HCT116 (cell line): Measurements from ENCODE around the gene PGM2. TPM values are rescaled to one million over a fixed set of nuclear protein-coding genes. Genes with fewer than 3 reads are reported as not detected.

ENCODE experiments used
- ATAC-seq: fragments of 200-7000 bp; cut with Tn5 transposase; 2 replicates; pipeline ENCODE4 v1.9.1; 2020; ENCODE audit warnings: mild to moderate bottlenecking, moderate library complexity
- BruUV-seq: library from RNA; stranded (reverse); fragments of 400-500 nt; replicated peaks from 2 replicates; lab custom pipeline; 2021; lab: Mats Ljungman, UMichigan
- CTCF ChIA-PET: fragments of 300-600 bp; sonication (Branson Sonifier 250); formaldehyde crosslinking; loops from one replicate; lab custom pipeline; 2021; ENCODE audit warnings: antibody characterized with exemption; lab: Charles Lee
- POLR2A ChIA-PET: fragments of 300-600, 350-600 bp; sonication (Branson Sonifier 250); formaldehyde crosslinking; loops from one replicate; lab custom pipeline; 2021; ENCODE audit warnings: antibody characterized with exemption; lab: Charles Lee
- RAD21 ChIA-PET, 2 experiments: fragments of 300-600 bp; sonication (Branson Sonifier 250); formaldehyde crosslinking; loops; one replicate each; lab custom pipeline; 2023; ENCODE audit warnings: low total read pairs in 2 of 2; ENCODE audit not compliant: uncharacterized antibody in 2 of 2, unreplicated experiment in 2 of 2, low non-redundant PET in 1 of 2; lab: Charles Lee
- DNase-seq: peaks from one replicate; pipeline ENCODE4 v3.0.0-alpha.2; 2010; ENCODE audit warnings: low read depth, low spot score
- H2AFZ ChIP-seq: fragments of 200-600 bp; shearing (Covaris generic), sonication (generic); 2 replicates; pipeline ENCODE4 v1.6.1; 2017; ENCODE audit warnings: low read depth, mixed run types, mixed read lengths, antibody characterized with exemption, low read length; ENCODE audit not compliant: poor library complexity, severe bottlenecking
- H3K27ac ChIP-seq: 2 replicates; pipeline ENCODE4 v1.5.1; 2012; ENCODE audit warnings: low read depth, low read length
- H3K27me3 ChIP-seq: fragments of 200-600 bp; sonication (generic); 2 replicates; pipeline ENCODE4 v1.6.1; 2016; ENCODE audit warnings: mixed run types, low read length, mixed read lengths; ENCODE audit not compliant: insufficient read depth
- H3K36me3 ChIP-seq, 2 experiments: fragments of 200-500 bp in 1 of 2; fragments of 200-600 bp in 1 of 2; sonication (Bioruptor generic) in 1 of 2; sonication (generic) in 1 of 2; 2 replicates each; pipeline versions ENCODE4 v1.5.1 to v1.6.1; 2014 to 2016; ENCODE audit warnings: low read length in 2 of 2, inconsistent platforms in 1 of 2, mixed read lengths in 1 of 2, mixed run types in 1 of 2; ENCODE audit not compliant: insufficient read depth in 2 of 2, control insufficient read depth in 1 of 2
- H3K4me1 ChIP-seq, 2 experiments: fragments of 200-600 bp in 1 of 2; sonication (generic) in 1 of 2; 2 replicates each; pipeline versions ENCODE4 v1.5.1 to v1.6.1; 2012 to 2017; ENCODE audit warnings: low read length in 2 of 2, inconsistent platforms in 1 of 2, mild to moderate bottlenecking in 1 of 2, mixed read lengths in 1 of 2, mixed run types in 1 of 2, moderate library complexity in 1 of 2; ENCODE audit not compliant: insufficient read depth in 2 of 2, control insufficient read depth in 1 of 2
- H3K4me2 ChIP-seq: fragments of 200-600 bp; sonication (generic); 2 replicates; pipeline ENCODE4 v1.6.1; 2017; ENCODE audit warnings: mixed run types, low read length, mixed read lengths
- H3K4me3 ChIP-seq, 2 experiments: fragments of 200-600 bp in 1 of 2; sonication (generic) in 1 of 2; replicated peaks in 1 of 2; 2 replicates each; pipeline ENCODE4 v1.5.1; 2011 to 2016; ENCODE audit warnings: low read length in 2 of 2, control low read depth in 1 of 2, low read depth in 1 of 2, mild to moderate bottlenecking in 1 of 2, mixed read lengths in 1 of 2, mixed run types in 1 of 2
- H3K79me2 ChIP-seq: fragments of 200-600 bp; sonication (generic); 2 replicates; pipeline ENCODE4 v1.6.1; 2017; ENCODE audit warnings: mild to moderate bottlenecking, mixed run types, low read length, moderate library complexity, mixed read lengths; ENCODE audit not compliant: insufficient read depth
- H3K9ac ChIP-seq: fragments of 200-600 bp; sonication (generic); 2 replicates; pipeline ENCODE4 v1.6.1; 2016; ENCODE audit warnings: low read length, mixed read lengths
- H3K9me2 ChIP-seq: fragments of 200-600 bp; sonication (generic), shearing (Covaris generic); 2 replicates; pipeline ENCODE4 v1.6.1; 2017; ENCODE audit warnings: mixed run types, mild to moderate bottlenecking, moderate library complexity; ENCODE audit not compliant: insufficient read depth
- H3K9me3 ChIP-seq, 2 experiments: fragments of 200-500 bp in 1 of 2; fragments of 200-600 bp in 1 of 2; sonication (Bioruptor generic) in 1 of 2; sonication (generic) in 1 of 2; 2 replicates each; pipeline ENCODE4 v1.6.1; 2014 to 2017; ENCODE audit warnings: low read length in 2 of 2, mixed read lengths in 2 of 2, inconsistent platforms in 1 of 2, low read depth in 1 of 2, mild to moderate bottlenecking in 1 of 2, mixed run types in 1 of 2, moderate library complexity in 1 of 2; ENCODE audit not compliant: control insufficient read depth in 1 of 2, insufficient read depth in 1 of 2
- H4K20me1 ChIP-seq: fragments of 200-600 bp; sonication (generic), shearing (Covaris generic); 2 replicates; pipeline ENCODE4 v1.6.1; 2017; ENCODE audit warnings: mixed run types, mild to moderate bottlenecking, moderate library complexity; ENCODE audit not compliant: insufficient read depth
- CBX3 ChIP-seq: IDR thresholded peaks from 2 replicates; pipeline ENCODE4 v1.6.1; 2012; ENCODE audit warnings: low read depth
- CEBPB ChIP-seq: IDR thresholded peaks from 2 replicates; pipeline ENCODE4 v1.6.1; 2012; ENCODE audit warnings: low read depth
- FOSL1 ChIP-seq: IDR thresholded peaks from 2 replicates; pipeline ENCODE4 v1.6.1; 2012; ENCODE audit warnings: low read depth
- JUND ChIP-seq: IDR thresholded peaks from 2 replicates; pipeline ENCODE4 v1.6.1; 2012
- MAX ChIP-seq: IDR thresholded peaks from 2 replicates; pipeline ENCODE4 v1.6.1; 2012
- POLR2A ChIP-seq: IDR thresholded peaks from 2 replicates; pipeline ENCODE4 v1.7.0; 2011; ENCODE audit warnings: borderline replicate concordance; ENCODE audit not compliant: insufficient read depth, insufficient read length; ENCODE audit errors: extremely low read depth
- REST ChIP-seq: IDR thresholded peaks from 2 replicates; pipeline ENCODE4 v1.6.1; 2012; ENCODE audit warnings: low read depth
- YY1 ChIP-seq: IDR thresholded peaks from 2 replicates; pipeline ENCODE4 v1.6.1; 2011; ENCODE audit warnings: low read length, low read depth, moderate library complexity, mild to moderate bottlenecking; ENCODE audit not compliant: insufficient replicate concordance; ENCODE audit errors: extremely low read depth
- ZBTB33 ChIP-seq: IDR thresholded peaks from 2 replicates; pipeline ENCODE4 v1.6.1; 2011; ENCODE audit warnings: mild to moderate bottlenecking, low read length, moderate library complexity; ENCODE audit not compliant: insufficient replicate concordance; ENCODE audit errors: extremely low read depth
- intact Hi-C: fragments of 100-400 bp; cut with micrococcal nuclease; formaldehyde crosslinking; loops from 2 replicates; pipeline ENCODE4 v1.10.0; 2022
- total RNA-seq: library from RNA; stranded (reverse); gene quantifications from one replicate; pipeline ENCODE4 v1.2.1, GENCODE V29; 2021; ENCODE audit not compliant: unreplicated experiment

The PGM2 gene
- total RNA-seq, 1 experiment from 2014 or later, result 48.6 TPM

GRCh38 chr4:37805091-37805490 is 21.4 kb upstream of the PGM2 start:
- ATAC-seq (no peak), DNase-seq (no peak)
- no peaks in the 10 kb centered on the region for H3K36me3 ChIP-seq
- ChIA-PET RAD21 (no interaction called here), POLR2A (no interaction called here), CTCF (no interaction called here)
- H3K4me2 ChIP-seq, result no peak overlapping the region
- no peaks in the 10 kb centered on the region for H4K20me1 ChIP-seq
- no peak overlapping the region for H3K9ac ChIP-seq
- H3K9me3 ChIP-seq, result no peaks in the 10 kb centered on the region
- intact Hi-C loops, result no loop called here
- no peaks in the 10 kb centered on the region for H3K27me3 ChIP-seq
- no peak for TF ChIP-seq FOSL1
- no peak for TF ChIP-seq REST
- no peak for TF ChIP-seq CBX3
- no peak for TF ChIP-seq CEBPB
- TF ChIP-seq POLR2A, result no peak
- no peak for TF ChIP-seq YY1
- no peak for TF ChIP-seq MAX
- TF ChIP-seq ZBTB33, result no peak
- no peak for TF ChIP-seq JUND
- no peak overlapping the region for H3K27ac ChIP-seq
- BruUV-seq, result no TSS peak
- no peak overlapping the region for H3K4me3 ChIP-seq
- peaks cover 0 to 13% of the 10 kb centered on the region in 2 experiments; a peak in 2 of 4 replicates for H3K4me1 ChIP-seq
- H3K79me2 ChIP-seq, result no peaks in the 10 kb centered on the region
- H3K9me2 ChIP-seq, result no peaks in the 10 kb centered on the region
- H2AFZ ChIP-seq, result peak overlapping the region; percentile 80
